ENCODE measurements around the gene MTIF3. TPM values are rescaled to one million over a fixed set of nuclear protein-coding genes. Genes with fewer than 3 reads are reported as not detected.

Gene MTIF3
- polyA plus RNA-seq, 1 of the 3 experiments (the other 2 are of a cell fraction): 29.5 TPM

GRCh38 chr13:27428160-27428559 is 22.2 kb downstream of the MTIF3 start:
- WGBS (ENCODE audit: low lambda C conversion rate): 96% methylated on average over 5 of the region's 5 CpGs
- no peak for DNase-seq
- Histone ChIP-seq H3K4me2 (no peak overlapping the region), H3K9ac (no peak overlapping the region), H3F3A (replicated peaks; ENCODE audit: insufficient read depth) (peaks cover 6% of the 10 kb centered on the region), H3K4me1 (ENCODE audit: control insufficient read depth in 1 of 2, insufficient read depth in 2 of 2, low read depth in 1 of 2, low read length in 1 of 2) (peaks cover 10 to 21% of the 10 kb centered on the region in 2 experiments), H4K20me1 (ENCODE audit: insufficient read depth) (peaks cover 12% of the 10 kb centered on the region), H3K9me2 (no peaks in the 10 kb centered on the region), H3K27me3 (ENCODE audit: insufficient read depth) (no peaks in the 10 kb centered on the region), H3K9me3 (no peaks in the 10 kb centered on the region), H3K36me3 (replicated peaks in 1 of 2; ENCODE audit: control insufficient read depth in 1 of 2, insufficient read depth in 2 of 2, low read length in 1 of 2) (peaks cover 41 to 47% of the 10 kb centered on the region in 2 experiments), H2AFZ (ENCODE audit: low read depth) (no peak overlapping the region), H3K79me2 (ENCODE audit: insufficient read depth) (peaks cover 26% of the 10 kb centered on the region), H3K4me3 (ENCODE audit: low read depth in 2 of 2, low read length in 1 of 2) (no peak overlapping the region), H3K27ac (ENCODE audit: low read depth in 2 of 2, low read length in 1 of 2) (no peak overlapping the region)
- TF ChIP-seq NFIC (IDR thresholded peaks at IDR 0.05; ENCODE audit: borderline replicate concordance): no peak
- TF ChIP-seq CHD2 (IDR thresholded peaks at IDR 0.05; ENCODE audit: low read length, partially characterized antibody): no peak
- TF ChIP-seq GABPA (IDR thresholded peaks at IDR 0.05; ENCODE audit: low read depth): no peak
- TF ChIP-seq FOXM1 (IDR thresholded peaks at IDR 0.05; ENCODE audit: low read depth): no peak
- TF ChIP-seq, protein P1, sequence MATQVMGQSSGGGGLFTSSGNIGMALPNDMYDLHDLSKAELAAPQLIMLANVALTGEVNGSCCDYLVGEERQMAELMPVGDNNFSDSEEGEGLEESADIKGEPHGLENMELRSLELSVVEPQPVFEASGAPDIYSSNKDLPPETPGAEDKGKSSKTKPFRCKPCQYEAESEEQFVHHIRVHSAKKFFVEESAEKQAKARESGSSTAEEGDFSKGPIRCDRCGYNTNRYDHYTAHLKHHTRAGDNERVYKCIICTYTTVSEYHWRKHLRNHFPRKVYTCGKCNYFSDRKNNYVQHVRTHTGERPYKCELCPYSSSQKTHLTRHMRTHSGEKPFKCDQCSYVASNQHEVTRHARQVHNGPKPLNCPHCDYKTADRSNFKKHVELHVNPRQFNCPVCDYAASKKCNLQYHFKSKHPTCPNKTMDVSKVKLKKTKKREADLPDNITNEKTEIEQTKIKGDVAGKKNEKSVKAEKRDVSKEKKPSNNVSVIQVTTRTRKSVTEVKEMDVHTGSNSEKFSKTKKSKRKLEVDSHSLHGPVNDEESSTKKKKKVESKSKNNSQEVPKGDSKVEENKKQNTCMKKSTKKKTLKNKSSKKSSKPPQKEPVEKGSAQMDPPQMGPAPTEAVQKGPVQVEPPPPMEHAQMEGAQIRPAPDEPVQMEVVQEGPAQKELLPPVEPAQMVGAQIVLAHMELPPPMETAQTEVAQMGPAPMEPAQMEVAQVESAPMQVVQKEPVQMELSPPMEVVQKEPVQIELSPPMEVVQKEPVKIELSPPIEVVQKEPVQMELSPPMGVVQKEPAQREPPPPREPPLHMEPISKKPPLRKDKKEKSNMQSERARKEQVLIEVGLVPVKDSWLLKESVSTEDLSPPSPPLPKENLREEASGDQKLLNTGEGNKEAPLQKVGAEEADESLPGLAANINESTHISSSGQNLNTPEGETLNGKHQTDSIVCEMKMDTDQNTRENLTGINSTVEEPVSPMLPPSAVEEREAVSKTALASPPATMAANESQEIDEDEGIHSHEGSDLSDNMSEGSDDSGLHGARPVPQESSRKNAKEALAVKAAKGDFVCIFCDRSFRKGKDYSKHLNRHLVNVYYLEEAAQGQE (IDR thresholded peaks at IDR 0.05; ENCODE audit: low read depth, low read length): no peak
- no peak for TF ChIP-seq FOSL2 (IDR thresholded peaks at IDR 0.05; ENCODE audit: borderline replicate concordance, low read depth)
- no peak for TF ChIP-seq FOXJ3 (CRISPR knock-in tag; IDR thresholded peaks at IDR 0.05)
- no peak for TF ChIP-seq PBX3 (IDR thresholded peaks at IDR 0.05)
- no peak for TF ChIP-seq SMC3 (IDR thresholded peaks at IDR 0.05; ENCODE audit: low read depth, low read length)
- ChIA-PET POLR2A (no interaction called here), CTCF (interaction anchor here (1.2 kb wide), 1 partner anchor 399 kb away, joined by 4 read pairs; no protein-coding TSS in a partner anchor)

DNA sequence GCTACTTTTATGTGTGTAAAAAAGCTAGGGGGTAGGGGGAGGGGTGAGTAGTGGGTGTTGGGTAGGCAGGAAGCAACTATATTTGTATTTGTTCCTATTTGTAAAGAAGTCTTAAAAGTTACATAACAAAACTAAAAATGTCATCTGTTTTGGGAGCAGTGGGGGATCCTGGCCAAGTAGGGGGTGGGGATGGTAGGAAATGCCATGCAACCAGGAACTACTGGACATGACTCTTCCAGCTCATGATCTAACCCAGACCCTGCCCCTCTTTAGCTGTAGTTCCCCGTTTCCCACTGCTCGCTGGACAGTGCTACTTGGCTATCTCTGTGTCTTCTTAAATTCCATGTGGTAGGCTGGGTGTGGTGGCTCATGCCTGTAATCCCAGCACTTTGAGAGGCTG is 22.7 kb downstream of the MTIF3 start:
- Histone ChIP-seq H3F3A (replicated peaks; ENCODE audit: insufficient read depth) (peaks cover 6% of the 10 kb centered on the region), H3K9ac (no peak overlapping the region), H3K27ac (ENCODE audit: low read depth in 2 of 2, low read length in 1 of 2) (no peak overlapping the region), H2AFZ (ENCODE audit: low read depth) (no peak overlapping the region), H3K79me2 (ENCODE audit: insufficient read depth) (peaks cover 26% of the 10 kb centered on the region), H3K36me3 (replicated peaks in 1 of 2; ENCODE audit: control insufficient read depth in 1 of 2, insufficient read depth in 2 of 2, low read length in 1 of 2) (peaks cover 35 to 42% of the 10 kb centered on the region in 2 experiments), H4K20me1 (ENCODE audit: insufficient read depth) (peaks cover 12% of the 10 kb centered on the region), H3K9me3 (no peaks in the 10 kb centered on the region), H3K4me3 (ENCODE audit: low read depth in 2 of 2, low read length in 1 of 2) (no peak overlapping the region), H3K4me2 (no peak overlapping the region), H3K9me2 (no peaks in the 10 kb centered on the region), H3K4me1 (ENCODE audit: control insufficient read depth in 1 of 2, insufficient read depth in 2 of 2, low read depth in 1 of 2, low read length in 1 of 2) (peaks cover 10 to 21% of the 10 kb centered on the region in 2 experiments), H3K27me3 (ENCODE audit: insufficient read depth) (no peaks in the 10 kb centered on the region)
- 87% methylated on average over 2 of the region's 2 CpGs for WGBS (ENCODE audit: low lambda C conversion rate)
- TF ChIP-seq GABPA (IDR thresholded peaks at IDR 0.05; ENCODE audit: low read depth) (no peak), FOXJ3 (CRISPR knock-in tag; IDR thresholded peaks at IDR 0.05) (no peak), POLR2AphosphoS5 (IDR thresholded peaks at IDR 0.05; ENCODE audit: low read depth, low read length) (no peak), USF2 (IDR thresholded peaks at IDR 0.05; ENCODE audit: borderline replicate concordance, low read depth, low read length) (no peak), TAF1 (IDR thresholded peaks at IDR 0.05; ENCODE audit: borderline replicate concordance, low read depth, low read length) (no peak), SMC3 (IDR thresholded peaks at IDR 0.05; ENCODE audit: low read depth, low read length) (no peak), RAD21 (IDR thresholded peaks at IDR 0.05; ENCODE audit: low read length) (no peak)
- TF ChIP-seq, protein P2, sequence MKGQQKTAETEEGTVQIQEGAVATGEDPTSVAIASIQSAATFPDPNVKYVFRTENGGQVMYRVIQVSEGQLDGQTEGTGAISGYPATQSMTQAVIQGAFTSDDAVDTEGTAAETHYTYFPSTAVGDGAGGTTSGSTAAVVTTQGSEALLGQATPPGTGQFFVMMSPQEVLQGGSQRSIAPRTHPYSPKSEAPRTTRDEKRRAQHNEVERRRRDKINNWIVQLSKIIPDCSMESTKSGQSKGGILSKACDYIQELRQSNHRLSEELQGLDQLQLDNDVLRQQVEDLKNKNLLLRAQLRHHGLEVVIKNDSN (IDR thresholded peaks at IDR 0.05; ENCODE audit: borderline replicate concordance, low read depth): no peak
- DNase-seq: no peak
- POLR2A ChIA-PET: no interaction called here
- CTCF ChIA-PET: interaction anchor here (0.8 to 1.2 kb wide), 2 partner anchors 22 to 399 kb away, joined by 3 to 4 read pairs; no protein-coding TSS in a partner anchor
